ENCODE results near the gene MBD6.

The MBD6 gene

DNA sequence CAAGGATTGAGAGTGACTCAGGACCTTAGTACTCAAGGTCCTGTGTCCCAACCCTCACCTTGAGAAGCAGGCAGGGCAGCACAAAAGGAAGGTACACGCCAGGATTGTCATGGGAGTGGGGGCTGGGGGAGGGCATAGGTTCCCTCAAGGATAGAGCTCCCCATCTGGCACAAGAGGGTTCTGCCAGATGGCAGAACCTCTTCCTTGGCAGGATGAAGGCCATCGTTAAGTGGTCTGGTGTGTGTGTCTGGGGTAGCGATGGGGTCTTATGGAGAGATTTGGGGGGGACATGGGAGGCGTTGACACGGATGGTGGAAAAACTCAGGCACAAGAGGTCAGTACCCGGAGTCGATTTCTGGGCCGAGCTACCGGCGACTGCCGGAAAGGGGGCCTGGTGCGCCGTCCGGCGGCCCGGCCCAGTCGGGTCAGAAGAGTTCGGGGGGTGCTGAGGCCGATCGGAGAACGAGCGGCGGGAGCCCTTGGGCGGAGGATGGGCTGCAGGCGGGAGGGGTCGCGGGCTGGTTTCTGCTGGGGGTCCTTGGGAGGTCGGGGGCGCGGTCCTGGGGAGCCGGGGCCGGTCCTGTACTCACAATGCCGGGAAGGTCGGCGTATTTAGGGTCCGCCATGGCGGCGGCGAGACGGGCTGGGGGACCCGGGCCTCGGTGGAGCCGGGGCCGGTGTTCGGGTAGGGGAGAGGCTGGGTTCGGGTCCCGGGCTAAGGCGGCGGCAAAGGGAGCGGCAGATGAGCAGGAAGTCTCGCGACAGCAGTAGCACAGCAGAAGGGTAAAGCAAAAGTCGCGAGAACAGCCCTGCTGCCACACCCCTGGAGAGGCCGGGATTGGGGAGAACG lies 24.0 kb downstream of the MBD6 start, which contains the start of gene DCTN2:
Gene DCTN2, minus strand, starts transcription at position 755 of the 850 bp plus-strand sequence. Its CDS starts 129 bp downstream, at position 626.
- no CpG with 5 or more reads among the region's 56 CpGs for WGBS (ENCODE audit: extremely low coverage, insufficient coverage, insufficient read length)
- Histone ChIP-seq H2BK12ac (ENCODE audit: low read length) (no peak within 1 kb of the TSS), H2BK120ac (ENCODE audit: insufficient read depth, low read length, poor library complexity) (peak within 1 kb of the TSS; percentile 84), H3K23ac (ENCODE audit: low read length) (no peak within 1 kb of the TSS), H3K14ac (ENCODE audit: low read length) (peak within 1 kb of the TSS; percentile 90), H3K27me3 (ENCODE audit: insufficient read depth, low read length) (peaks cover 22% of the 10 kb centered on the region), H2AK5ac (ENCODE audit: low read length) (peak within 1 kb of the TSS; percentile 73), H2BK5ac (ENCODE audit: low read depth, low read length, poor library complexity) (peak within 1 kb of the TSS; percentile 87), H3K9ac (ENCODE audit: low read length) (peak within 1 kb of the TSS; percentile 99), H3K79me1 (ENCODE audit: low read length) (peaks cover 5% of the 10 kb centered on the region), H4K8ac (ENCODE audit: low read depth, low read length) (peak within 1 kb of the TSS; percentile 95), H3K4me3 (ENCODE audit: low read depth, low read length) (peak within 1 kb of the TSS; percentile 96), H4K91ac (ENCODE audit: low read depth, low read length) (peak within 1 kb of the TSS; percentile 91), H3K27ac (ENCODE audit: low read depth, low read length) (no peak within 1 kb of the TSS), H3K4me1 (ENCODE audit: control insufficient read depth in 1 of 2, insufficient read depth in 2 of 2, low read length in 2 of 2) (peaks cover 7% of the 10 kb centered on the region in 2 experiments), H3K36me3 (ENCODE audit: control insufficient read depth in 1 of 2, insufficient read depth in 2 of 2, low read length in 2 of 2) (peaks cover 7 to 13% of the 10 kb centered on the region in 2 experiments), H3K18ac (ENCODE audit: low read length) (peak within 1 kb of the TSS; percentile 98), H4K12ac (ENCODE audit: low read depth, low read length) (peak within 1 kb of the TSS; percentile 89), H3K4ac (ENCODE audit: low read depth, low read length) (peak within 1 kb of the TSS; percentile 93), H3K79me2 (ENCODE audit: control insufficient read depth, insufficient read depth, low read length, poor library complexity) (peaks cover 8% of the 10 kb centered on the region), H2AFZ (ENCODE audit: insufficient read depth, low read length, poor library complexity) (peak within 1 kb of the TSS; percentile 88), H3K4me2 (ENCODE audit: low read length) (peak within 1 kb of the TSS; percentile 87), H3K9me3 (ENCODE audit: insufficient read depth, low read depth, low read length) (peaks cover 3% of the 10 kb centered on the region)
- peak; percentile 96 to 98 for DNase-seq

DNA sequence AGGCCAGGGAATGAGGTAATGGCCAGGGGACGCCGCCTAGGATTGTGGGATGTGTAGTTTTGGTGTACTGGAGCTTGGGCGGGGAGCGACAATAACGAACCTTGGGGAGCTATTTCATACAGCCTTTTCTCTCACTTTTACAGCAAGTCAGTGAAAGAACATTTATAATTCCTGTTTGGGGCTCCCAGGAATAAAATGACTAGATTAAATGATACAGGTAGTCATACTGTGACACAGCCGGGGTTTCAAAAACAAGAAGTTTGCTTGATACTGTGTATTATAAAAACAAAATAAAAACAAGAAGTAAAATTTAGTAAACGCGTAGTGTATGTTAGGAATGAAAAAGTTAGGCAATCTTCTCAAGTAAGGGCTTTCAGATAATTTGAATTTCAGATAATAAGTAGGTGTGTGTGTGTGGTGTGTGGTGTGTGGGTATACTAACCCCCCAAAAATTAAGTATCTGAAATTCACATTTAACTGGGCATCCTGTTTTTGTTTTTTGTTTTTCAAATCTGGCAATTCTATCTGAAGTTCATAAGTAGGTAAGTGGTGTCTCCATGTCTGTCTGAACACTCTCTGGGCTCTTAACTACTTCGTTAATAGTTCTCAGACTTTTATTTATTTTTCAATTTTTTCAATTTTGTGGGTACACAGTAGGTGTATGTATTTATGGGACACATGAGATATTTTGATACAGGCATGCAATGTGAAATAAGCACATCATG lies 24.8 kb downstream of the MBD6 start:
- no peak for DNase-seq
- peaks cover 8% of the 10 kb centered on the region for H3K79me2 ChIP-seq (ENCODE audit: control insufficient read depth, insufficient read depth, low read length, poor library complexity)
- no peak overlapping the region for H3K4me3 ChIP-seq (ENCODE audit: low read depth, low read length)
- H2AFZ ChIP-seq (ENCODE audit: insufficient read depth, low read length, poor library complexity): no peak overlapping the region
- H3K4me2 ChIP-seq (ENCODE audit: low read length): peak overlapping the region; percentile 35
- H3K27ac ChIP-seq (ENCODE audit: low read depth, low read length): no peak overlapping the region
- H3K79me1 ChIP-seq (ENCODE audit: low read length): peaks cover 5% of the 10 kb centered on the region
- H3K18ac ChIP-seq (ENCODE audit: low read length): no peak overlapping the region
- no peak overlapping the region for H3K23ac ChIP-seq (ENCODE audit: low read length)
- WGBS (ENCODE audit: extremely low coverage, insufficient coverage, insufficient read length): no CpG with 5 or more reads among the region's 9 CpGs
- no peak overlapping the region for H4K12ac ChIP-seq (ENCODE audit: low read depth, low read length)
- peaks cover 22% of the 10 kb centered on the region for H3K27me3 ChIP-seq (ENCODE audit: insufficient read depth, low read length)
- no peak overlapping the region for H3K9ac ChIP-seq (ENCODE audit: low read length)
- H3K9me3 ChIP-seq (ENCODE audit: insufficient read depth, low read depth, low read length): peaks cover 3% of the 10 kb centered on the region
- no peak overlapping the region for H2BK5ac ChIP-seq (ENCODE audit: low read depth, low read length, poor library complexity)
- no peak overlapping the region for H3K4ac ChIP-seq (ENCODE audit: low read depth, low read length)
- H2BK120ac ChIP-seq (ENCODE audit: insufficient read depth, low read length, poor library complexity): no peak overlapping the region
- H3K14ac ChIP-seq (ENCODE audit: low read length): no peak overlapping the region
- H2BK12ac ChIP-seq (ENCODE audit: low read length): no peak overlapping the region
- H4K8ac ChIP-seq (ENCODE audit: low read depth, low read length): no peak overlapping the region
- H3K4me1 ChIP-seq (ENCODE audit: control insufficient read depth in 1 of 2, insufficient read depth in 2 of 2, low read length in 2 of 2): peaks cover 7% of the 10 kb centered on the region in 2 experiments
- no peak overlapping the region for H2AK5ac ChIP-seq (ENCODE audit: low read length)
- peaks cover 5 to 11% of the 10 kb centered on the region in 2 experiments for H3K36me3 ChIP-seq (ENCODE audit: control insufficient read depth in 1 of 2, insufficient read depth in 2 of 2, low read length in 2 of 2)
- no peak overlapping the region for H4K91ac ChIP-seq (ENCODE audit: low read depth, low read length)

DNA sequence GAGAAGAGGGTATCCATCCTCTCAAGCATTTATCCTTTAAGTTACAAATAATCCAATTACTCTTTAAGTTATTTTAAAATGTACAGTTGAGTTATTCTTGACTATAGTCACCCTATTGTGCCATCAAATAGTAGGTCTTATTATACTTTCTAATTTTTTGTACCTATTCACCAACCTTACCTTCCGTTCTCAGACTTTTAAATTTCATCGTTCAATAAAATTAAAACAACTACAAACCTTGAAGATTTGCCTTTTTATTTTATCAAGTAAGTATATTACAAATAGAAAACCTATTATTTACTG lies 25.3 kb downstream of the MBD6 start:
- Histone ChIP-seq H2BK120ac (ENCODE audit: insufficient read depth, low read length, poor library complexity) (no peak overlapping the region), H3K9me3 (ENCODE audit: insufficient read depth, low read depth, low read length) (peaks cover 3% of the 10 kb centered on the region), H4K8ac (ENCODE audit: low read depth, low read length) (no peak overlapping the region), H3K4ac (ENCODE audit: low read depth, low read length) (no peak overlapping the region), H3K4me2 (ENCODE audit: low read length) (no peak overlapping the region), H2BK5ac (ENCODE audit: low read depth, low read length, poor library complexity) (no peak overlapping the region), H4K91ac (ENCODE audit: low read depth, low read length) (no peak overlapping the region), H3K4me3 (ENCODE audit: low read depth, low read length) (no peak overlapping the region), H3K4me1 (ENCODE audit: control insufficient read depth in 1 of 2, insufficient read depth in 2 of 2, low read length in 2 of 2) (peaks cover 11% of the 10 kb centered on the region in 2 experiments), H2AFZ (ENCODE audit: insufficient read depth, low read length, poor library complexity) (no peak overlapping the region), H3K79me2 (ENCODE audit: control insufficient read depth, insufficient read depth, low read length, poor library complexity) (peaks cover 8% of the 10 kb centered on the region), H3K79me1 (ENCODE audit: low read length) (peaks cover 5% of the 10 kb centered on the region), H3K18ac (ENCODE audit: low read length) (no peak overlapping the region), H3K27me3 (ENCODE audit: insufficient read depth, low read length) (peaks cover 22% of the 10 kb centered on the region), H3K9ac (ENCODE audit: low read length) (no peak overlapping the region), H4K12ac (ENCODE audit: low read depth, low read length) (no peak overlapping the region), H3K36me3 (ENCODE audit: control insufficient read depth in 1 of 2, insufficient read depth in 2 of 2, low read length in 2 of 2) (peaks cover 5 to 8% of the 10 kb centered on the region in 2 experiments), H3K23ac (ENCODE audit: low read length) (no peak overlapping the region), H3K14ac (ENCODE audit: low read length) (no peak overlapping the region), H2BK12ac (ENCODE audit: low read length) (no peak overlapping the region), H3K27ac (ENCODE audit: low read depth, low read length) (no peak overlapping the region), H2AK5ac (ENCODE audit: low read length) (no peak overlapping the region)
- DNase-seq: no peak
- 100% methylated on average over 2 of the region's 2 CpGs for WGBS (ENCODE audit: extremely low coverage, insufficient coverage, insufficient read length)

- H4K12ac ChIP-seq (ENCODE audit: low read depth, low read length): no peak overlapping the region
- H3K9ac ChIP-seq (ENCODE audit: low read length): no peak overlapping the region
- peaks cover 5% of the 10 kb centered on the region for H3K79me1 ChIP-seq (ENCODE audit: low read length)
- H3K14ac ChIP-seq (ENCODE audit: low read length): no peak overlapping the region
- peaks cover 11 to 15% of the 10 kb centered on the region in 2 experiments for H3K4me1 ChIP-seq (ENCODE audit: control insufficient read depth in 1 of 2, insufficient read depth in 2 of 2, low read length in 2 of 2)
- H4K8ac ChIP-seq (ENCODE audit: low read depth, low read length): no peak overlapping the region
- H3K4ac ChIP-seq (ENCODE audit: low read depth, low read length): no peak overlapping the region
- no peak overlapping the region for H3K4me2 ChIP-seq (ENCODE audit: low read length)
- peaks cover 3% of the 10 kb centered on the region for H3K9me3 ChIP-seq (ENCODE audit: insufficient read depth, low read depth, low read length)
- H3K79me2 ChIP-seq (ENCODE audit: control insufficient read depth, insufficient read depth, low read length, poor library complexity): peaks cover 8% of the 10 kb centered on the region
- H3K18ac ChIP-seq (ENCODE audit: low read length): no peak overlapping the region
- no peak overlapping the region for H2AFZ ChIP-seq (ENCODE audit: insufficient read depth, low read length, poor library complexity)
- no peak overlapping the region for H3K4me3 ChIP-seq (ENCODE audit: low read depth, low read length)
- no peak overlapping the region for H3K27ac ChIP-seq (ENCODE audit: low read depth, low read length)
- no peak overlapping the region for H3K23ac ChIP-seq (ENCODE audit: low read length)
- H3K27me3 ChIP-seq (ENCODE audit: insufficient read depth, low read length): peaks cover 22% of the 10 kb centered on the region
- H2BK12ac ChIP-seq (ENCODE audit: low read length): no peak overlapping the region
- H3K36me3 ChIP-seq (ENCODE audit: control insufficient read depth in 1 of 2, insufficient read depth in 2 of 2, low read length in 2 of 2): peaks cover 2 to 7% of the 10 kb centered on the region in 2 experiments
- no peak overlapping the region for H2AK5ac ChIP-seq (ENCODE audit: low read length)
- H2BK120ac ChIP-seq (ENCODE audit: insufficient read depth, low read length, poor library complexity): no peak overlapping the region
- no peak for DNase-seq
- WGBS (ENCODE audit: extremely low coverage, insufficient coverage, insufficient read length): no CpG with 5 or more reads among the region's 2 CpGs
- H4K91ac ChIP-seq (ENCODE audit: low read depth, low read length): no peak overlapping the region
- H2BK5ac ChIP-seq (ENCODE audit: low read depth, low read length, poor library complexity): no peak overlapping the region
Observed at GRCh38 chr12:57548488-57548887, 25.9 kb downstream of the MBD6 start.

Measured in trophoblast cell (in vitro differentiated cells and primary cell).